CD4-positive, CD25-positive, alpha-beta regulatory T cell (primary cell): ENCODE results near the gene PRKG1. TPM values are rescaled to one million over a fixed set of nuclear protein-coding genes. Genes with fewer than 3 reads are reported as not detected.

Experiments
- ATAC-seq, 2 donors: fragments of 150-1000 bp; cut with Tn5 transposase; one replicate each; pipeline ENCODE4 v1.10.0; 2021; ENCODE audit warnings: low read depth in 2 of 2, moderate number of reproducible peaks in 2 of 2, moderate library complexity in 1 of 2
- DNase-seq, 3 donors: peaks; one replicate each; pipeline versions ENCODE4 v3.0.0 to v3.0.0-alpha.2; 2012 to 2022; ENCODE audit warnings: mixed read lengths in 1 of 3
- H3K27ac ChIP-seq: one replicate; pipeline ENCODE4 v1.7.0; 2013; ENCODE audit warnings: mild to moderate bottlenecking, low read length; ENCODE audit not compliant: insufficient read depth, poor library complexity, severe bottlenecking
- H3K27me3 ChIP-seq: one replicate; pipeline ENCODE4 v1.7.0; 2013; ENCODE audit warnings: low read length; ENCODE audit not compliant: control insufficient read depth, insufficient read depth
- H3K36me3 ChIP-seq: one replicate; pipeline ENCODE4 v1.7.0; 2013; ENCODE audit warnings: mild to moderate bottlenecking, low read length, moderate library complexity; ENCODE audit not compliant: control insufficient read depth, insufficient read depth
- H3K4me1 ChIP-seq: 2 replicates; pipeline ENCODE4 v1.7.0; 2013; ENCODE audit warnings: mild to moderate bottlenecking, low read length; ENCODE audit not compliant: insufficient read depth, control insufficient read depth, poor library complexity, severe bottlenecking
- H3K4me3 ChIP-seq: one replicate; pipeline ENCODE4 v1.7.0; 2013; ENCODE audit warnings: low read depth, mild to moderate bottlenecking, low read length, moderate library complexity
- H3K9me3 ChIP-seq, 2 experiments: 1 replicate in 1 of 2; 2 replicates in 1 of 2; pipeline ENCODE4 v1.7.0; 2013; ENCODE audit warnings: low read length in 2 of 2, mild to moderate bottlenecking in 1 of 2, moderate library complexity in 1 of 2; ENCODE audit not compliant: control insufficient read depth in 2 of 2
- H3K27ac Mint-ChIP-seq, 3 donors: one replicate each; pipeline ENCODE4 v1.8.0; 2020 to 2022; ENCODE audit warnings: mild to moderate bottlenecking in 3 of 3, mixed read lengths in 3 of 3, moderate library complexity in 2 of 3
- H3K27me3 Mint-ChIP-seq: one replicate; pipeline ENCODE4 v1.8.0; 2022; ENCODE audit warnings: mild to moderate bottlenecking, mixed read lengths
- H3K36me3 Mint-ChIP-seq: one replicate; pipeline ENCODE4 v1.8.0; 2020; ENCODE audit warnings: mixed read lengths
- H3K4me1 Mint-ChIP-seq, 4 donors: one replicate each; pipeline ENCODE4 v1.8.0; 2020 to 2022; ENCODE audit warnings: mixed read lengths in 4 of 4, mild to moderate bottlenecking in 1 of 4
- H3K4me3 Mint-ChIP-seq, 4 donors: one replicate each; pipeline ENCODE4 v1.8.0; 2020 to 2022; ENCODE audit warnings: mild to moderate bottlenecking in 4 of 4, mixed read lengths in 4 of 4, moderate library complexity in 3 of 4
- H3K9me3 Mint-ChIP-seq, 7 donors: one replicate each; pipeline ENCODE4 v1.8.0; 2020 to 2022; ENCODE audit warnings: mixed read lengths in 7 of 7, mild to moderate bottlenecking in 3 of 7, moderate library complexity in 2 of 7
- polyA plus RNA-seq, 4 donors: library from polyadenylated mRNA; unstranded; fragments of 300-500 nt; fragmentation: Illumina TruSeq; gene quantifications; one replicate each; pipeline ENCODE4 v1.2.3, GENCODE V29; 2021
- total RNA-seq: library from RNA; stranded (reverse); gene quantifications from one replicate; pipeline ENCODE4 v1.2.3, GENCODE V29; 2022

Gene PRKG1
- total and polyA plus RNA-seq, 5 donors from 2014 or later, result 0.30 TPM; not detected in 4

- DNase-seq (no peak), ATAC-seq (no peak)
- no peak overlapping the region for H3K27ac ChIP-seq
- peaks cover 20% of the 10 kb centered on the region for H3K27me3 Mint-ChIP-seq
- H3K27ac Mint-ChIP-seq, result no peak overlapping the region
- peaks cover 2% of the 10 kb centered on the region for H3K27me3 ChIP-seq
- no peaks in the 10 kb centered on the region for H3K36me3 Mint-ChIP-seq
- no peaks in the 10 kb centered on the region for H3K4me1 ChIP-seq
- no peaks in the 10 kb centered on the region for H3K9me3 ChIP-seq
- peaks cover 0 to 2% (median 0%) of the 10 kb centered on the region in 7 donors for H3K9me3 Mint-ChIP-seq
- no peak overlapping the region for H3K4me3 Mint-ChIP-seq
- no peaks in the 10 kb centered on the region for H3K4me1 Mint-ChIP-seq
- H3K36me3 ChIP-seq, result no peaks in the 10 kb centered on the region
- no peak overlapping the region for H3K4me3 ChIP-seq
These were observed 578.7 kb downstream of the PRKG1 start for GRCh38 chr10:51653025-51653424.

DNA sequence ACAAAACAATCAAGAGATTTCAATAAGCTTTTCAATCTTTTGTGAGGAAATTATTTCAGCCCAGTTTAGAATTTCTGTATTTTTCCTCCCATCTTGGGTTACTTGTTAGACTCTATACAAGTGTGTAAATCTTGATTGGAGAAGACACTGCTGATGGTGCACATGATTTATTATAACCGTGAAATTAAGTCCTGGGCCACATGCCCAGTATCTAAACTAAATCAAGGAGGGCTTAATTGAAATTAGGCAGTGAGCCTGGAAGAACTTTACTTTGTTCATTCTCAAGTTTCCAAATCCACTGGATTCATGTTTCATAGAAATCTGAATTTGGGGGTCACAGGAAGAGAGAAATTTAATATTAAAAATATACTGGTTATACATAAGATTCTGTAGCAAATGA is 580.6 kb downstream of the PRKG1 start:
- no peaks in the 10 kb centered on the region for H3K4me1 Mint-ChIP-seq
- H3K27me3 Mint-ChIP-seq, result peaks cover 20% of the 10 kb centered on the region
- Histone ChIP-seq H3K9me3 (no peaks in the 10 kb centered on the region), H3K4me1 (no peaks in the 10 kb centered on the region), H3K4me3 (no peak overlapping the region), H3K27me3 (peaks cover 2% of the 10 kb centered on the region), H3K36me3 (no peaks in the 10 kb centered on the region), H3K27ac (no peak overlapping the region)
- ATAC-seq (no peak), DNase-seq (no peak)
- H3K4me3 Mint-ChIP-seq, result no peak overlapping the region
- H3K27ac Mint-ChIP-seq, result no peak overlapping the region
- H3K36me3 Mint-ChIP-seq, result no peaks in the 10 kb centered on the region
- peaks cover 0 to 2% (median 0%) of the 10 kb centered on the region in 7 donors for H3K9me3 Mint-ChIP-seq

- Histone ChIP-seq H3K4me1 (no peaks in the 10 kb centered on the region), H3K36me3 (no peaks in the 10 kb centered on the region), H3K9me3 (no peaks in the 10 kb centered on the region), H3K27me3 (peaks cover 2% of the 10 kb centered on the region), H3K27ac (no peak overlapping the region), H3K4me3 (no peak overlapping the region)
- H3K27me3 Mint-ChIP-seq, result peaks cover 14% of the 10 kb centered on the region
- no peak overlapping the region for H3K27ac Mint-ChIP-seq
- H3K4me1 Mint-ChIP-seq, result no peaks in the 10 kb centered on the region
- no peak overlapping the region for H3K4me3 Mint-ChIP-seq
- DNase-seq (no peak), ATAC-seq (no peak)
- H3K9me3 Mint-ChIP-seq, result peaks cover 0 to 2% (median 0%) of the 10 kb centered on the region in 7 donors
- no peaks in the 10 kb centered on the region for H3K36me3 Mint-ChIP-seq
These were observed 582.2 kb downstream of the PRKG1 start for GRCh38 chr10:51656503-51656902.

- no peaks in the 10 kb centered on the region for H3K4me1 Mint-ChIP-seq
- Histone ChIP-seq H3K27ac (no peak overlapping the region), H3K36me3 (no peaks in the 10 kb centered on the region), H3K4me3 (no peak overlapping the region), H3K27me3 (peaks cover 2% of the 10 kb centered on the region), H3K9me3 (no peaks in the 10 kb centered on the region), H3K4me1 (no peaks in the 10 kb centered on the region)
- no peak for ATAC-seq
- no peak overlapping the region for H3K4me3 Mint-ChIP-seq
- H3K27me3 Mint-ChIP-seq, result peaks cover 14% of the 10 kb centered on the region
- DNase-seq, result no peak
- H3K9me3 Mint-ChIP-seq, result peaks cover 0 to 2% (median 0%) of the 10 kb centered on the region in 7 donors
- H3K27ac Mint-ChIP-seq, result no peak overlapping the region
- H3K36me3 Mint-ChIP-seq, result no peaks in the 10 kb centered on the region
These were observed 583.7 kb downstream of the PRKG1 start for GRCh38 chr10:51658000-51658399.

DNA sequence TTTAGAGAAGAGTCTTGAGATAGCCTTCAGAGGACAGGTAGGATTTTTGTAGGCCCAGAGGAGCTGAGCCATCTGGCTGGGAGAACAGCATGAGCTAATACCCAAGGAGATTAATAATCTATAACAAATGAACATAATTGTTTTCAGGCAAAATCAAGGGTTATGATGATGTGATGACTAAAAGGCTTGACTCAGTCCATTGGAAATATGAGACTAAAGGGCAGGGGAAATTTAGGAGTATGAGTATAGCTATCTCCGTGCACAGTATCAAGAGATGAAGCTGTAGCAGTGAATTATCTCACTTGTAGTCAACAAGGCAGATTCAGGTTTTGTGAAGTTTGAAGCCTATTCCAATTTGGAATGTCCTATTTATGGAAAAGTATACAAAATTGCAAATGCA is 585.1 kb downstream of the PRKG1 start:
- no peak overlapping the region for H3K27ac Mint-ChIP-seq
- no peaks in the 10 kb centered on the region for H3K9me3 ChIP-seq
- ATAC-seq (no peak), DNase-seq (no peak)
- no peaks in the 10 kb centered on the region for H3K4me1 ChIP-seq
- H3K27ac ChIP-seq, result no peak overlapping the region
- H3K36me3 Mint-ChIP-seq, result no peaks in the 10 kb centered on the region
- H3K4me3 Mint-ChIP-seq, result no peak overlapping the region
- H3K27me3 Mint-ChIP-seq, result peaks cover 7% of the 10 kb centered on the region
- no peaks in the 10 kb centered on the region for H3K4me1 Mint-ChIP-seq
- no peaks in the 10 kb centered on the region for H3K36me3 ChIP-seq
- H3K27me3 ChIP-seq, result peaks cover 2% of the 10 kb centered on the region
- H3K4me3 ChIP-seq, result no peak overlapping the region
- peaks cover 0 to 2% (median 0%) of the 10 kb centered on the region in 7 donors for H3K9me3 Mint-ChIP-seq

DNA sequence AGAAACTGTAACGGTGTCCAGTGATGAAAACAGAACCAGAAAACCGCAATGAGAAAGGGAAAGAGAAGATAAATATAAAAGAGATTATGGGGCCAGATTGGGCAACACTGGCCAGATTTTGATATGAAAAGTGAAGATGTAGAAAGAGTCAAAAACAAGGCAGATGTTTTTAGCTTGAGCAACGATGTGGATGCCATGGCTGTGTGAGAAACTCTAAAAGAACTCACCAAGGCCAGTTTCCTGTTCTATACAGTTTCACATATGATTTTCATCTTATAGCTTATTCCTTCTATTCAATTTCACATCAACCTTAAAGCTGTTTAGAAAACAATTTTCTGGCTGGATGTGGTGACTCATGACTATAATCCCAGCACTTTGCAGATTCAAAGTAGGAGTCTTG is 588.8 kb downstream of the PRKG1 start:
- Histone ChIP-seq H3K27ac (no peak overlapping the region), H3K9me3 (no peaks in the 10 kb centered on the region), H3K27me3 (no peaks in the 10 kb centered on the region), H3K4me1 (no peaks in the 10 kb centered on the region), H3K4me3 (no peak overlapping the region), H3K36me3 (no peaks in the 10 kb centered on the region)
- Mint-ChIP-seq H3K27me3 (peaks cover 9% of the 10 kb centered on the region), H3K4me1 (no peaks in the 10 kb centered on the region), H3K4me3 (no peak overlapping the region), H3K9me3 (no peaks in the 10 kb centered on the region), H3K36me3 (no peaks in the 10 kb centered on the region), H3K27ac (no peak overlapping the region)
- DNase-seq, result no peak
- ATAC-seq, result no peak

DNA sequence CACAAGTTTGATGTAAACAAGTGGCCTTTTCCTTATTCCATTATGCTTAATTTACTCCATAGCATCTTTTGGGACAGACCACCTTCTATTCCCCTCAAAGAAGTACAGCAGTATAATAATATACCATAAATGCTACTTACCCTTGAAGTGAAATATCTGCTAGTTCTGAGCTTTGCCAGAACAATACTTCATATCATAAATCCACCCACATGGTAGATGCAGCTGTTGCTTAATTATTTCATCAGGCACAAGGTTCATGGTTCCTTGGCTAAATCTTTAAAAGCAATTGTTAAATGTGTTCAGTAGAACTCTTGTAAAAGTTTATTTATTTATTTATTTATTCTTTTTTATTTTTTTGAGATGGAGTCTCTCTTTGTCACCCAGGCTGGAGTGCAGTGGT is 592.2 kb downstream of the PRKG1 start:
- Histone ChIP-seq H3K27ac (no peak overlapping the region), H3K27me3 (no peaks in the 10 kb centered on the region), H3K4me1 (no peaks in the 10 kb centered on the region), H3K4me3 (no peak overlapping the region), H3K36me3 (no peaks in the 10 kb centered on the region), H3K9me3 (no peaks in the 10 kb centered on the region)
- Mint-ChIP-seq H3K36me3 (no peaks in the 10 kb centered on the region), H3K27me3 (peaks cover 9% of the 10 kb centered on the region), H3K4me3 (no peak overlapping the region), H3K27ac (no peak overlapping the region), H3K9me3 (no peaks in the 10 kb centered on the region), H3K4me1 (no peaks in the 10 kb centered on the region)
- ATAC-seq (no peak), DNase-seq (no peak)

DNA sequence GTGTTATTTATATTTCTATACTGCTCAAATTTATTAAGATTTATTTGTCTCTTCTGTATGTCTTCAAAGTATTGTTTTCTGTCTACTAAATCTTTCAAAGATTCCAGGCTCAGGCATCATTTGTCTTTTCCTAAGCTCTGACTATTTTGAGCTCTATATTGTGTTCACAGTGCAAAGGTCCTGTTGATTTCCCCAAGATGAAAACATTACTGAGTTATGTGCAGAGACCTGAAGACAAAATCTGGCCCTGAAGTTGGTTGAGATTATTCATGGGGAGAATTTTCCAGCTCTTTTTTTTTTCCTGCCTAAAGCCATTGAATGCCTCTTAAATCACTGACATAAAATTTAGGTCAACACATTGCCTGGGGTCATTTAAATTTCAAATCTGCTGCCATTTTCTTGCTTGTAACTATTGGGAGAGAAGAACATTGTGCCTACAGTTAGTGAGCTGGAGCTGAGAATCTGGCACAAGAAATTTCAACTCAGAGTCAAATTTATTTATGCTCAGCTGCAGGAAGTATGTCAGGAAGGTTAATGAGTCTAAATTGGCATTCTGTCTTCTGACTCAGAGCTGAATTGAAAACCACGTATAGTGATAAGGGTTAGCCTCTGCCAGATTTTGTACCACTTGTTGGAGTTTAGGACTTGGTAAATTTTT is 593.5 kb downstream of the PRKG1 start:
- no peak for ATAC-seq

More for the DNA sequence above, 593.5 kb downstream of the PRKG1 start:
- no peak overlapping the region for H3K27ac ChIP-seq
- Mint-ChIP-seq H3K36me3 (no peaks in the 10 kb centered on the region), H3K4me1 (no peaks in the 10 kb centered on the region), H3K4me3 (no peak overlapping the region), H3K27me3 (peaks cover 9% of the 10 kb centered on the region), H3K27ac (no peak overlapping the region), H3K9me3 (peaks cover 0 to 2% (median 0%) of the 10 kb centered on the region in 7 donors)
- H3K4me1 ChIP-seq, result no peaks in the 10 kb centered on the region
- H3K4me3 ChIP-seq, result no peak overlapping the region
- no peaks in the 10 kb centered on the region for H3K9me3 ChIP-seq
- DNase-seq, result no peak
- H3K36me3 ChIP-seq, result no peaks in the 10 kb centered on the region
- H3K27me3 ChIP-seq, result no peaks in the 10 kb centered on the region
